PFSK-1 (cell line): ENCODE measurements around the gene SCAMP5.

Source experiments
- FOXP2 ChIP-seq: optimal IDR thresholded peaks from 2 replicates; pipeline ENCODE3; 2011; ENCODE audit warnings: borderline replicate concordance, control low read depth, inconsistent platforms; ENCODE audit not compliant: insufficient read depth; ENCODE audit errors: extremely low read length, extremely low read depth
- POLR2AphosphoS5 ChIP-seq: IDR thresholded peaks from 2 replicates; pipeline ENCODE4 v1.6.1; 2012; ENCODE audit warnings: low read depth, mild to moderate bottlenecking, control low read depth, low read length, moderate library complexity
- REST ChIP-seq, 2 experiments: IDR thresholded peaks; 2 replicates each; pipeline versions ENCODE4 v1.6.1 to v1.8.0; 2011 to 2012; ENCODE audit warnings: low read depth in 2 of 2, low read length in 2 of 2, control low read depth in 1 of 2, inconsistent platforms in 1 of 2, mild to moderate bottlenecking in 1 of 2, moderate library complexity in 1 of 2; ENCODE audit not compliant: insufficient read depth in 1 of 2
- SIN3A ChIP-seq: IDR thresholded peaks from 2 replicates; pipeline ENCODE4 v1.6.1; 2012; ENCODE audit warnings: mild to moderate bottlenecking, low read length, moderate library complexity, borderline replicate concordance; ENCODE audit not compliant: insufficient read depth
- TAF1 ChIP-seq: IDR thresholded peaks from 2 replicates; pipeline ENCODE4 v1.6.1; 2012; ENCODE audit warnings: low read length, control low read depth, borderline replicate concordance; ENCODE audit not compliant: insufficient read depth

Gene SCAMP5

GRCh38 chr15:75065851-75066509, 70.6 kb downstream of the SCAMP5 start:
- TF ChIP-seq TAF1 (no peak), FOXP2 (no peak), SIN3A (no peak), REST (IDR thresholded peaks at IDR 0.05; ENCODE audit: insufficient read depth in 1 of 2, low read depth in 2 of 2, low read length in 2 of 2) (no peak), POLR2AphosphoS5 (no peak)

GRCh38 chr15:75067123-75067830, 71.9 kb downstream of the SCAMP5 start:
- TF ChIP-seq REST (IDR thresholded peaks at IDR 0.05; ENCODE audit: insufficient read depth in 1 of 2, low read depth in 2 of 2, low read length in 2 of 2) (no peak), SIN3A (no peak), FOXP2 (no peak), POLR2AphosphoS5 (no peak), TAF1 (no peak)

- TF ChIP-seq SIN3A (no peak), REST (IDR thresholded peaks at IDR 0.05; ENCODE audit: insufficient read depth in 1 of 2, low read depth in 2 of 2, low read length in 2 of 2) (no peak), TAF1 (no peak), POLR2AphosphoS5 (no peak), FOXP2 (no peak)
These were observed 73.4 kb downstream of the SCAMP5 start for GRCh38 chr15:75068748-75069147.

GRCh38 chr15:75069301-75069925, 74.0 kb downstream of the SCAMP5 start:
- TF ChIP-seq REST (IDR thresholded peaks at IDR 0.05; ENCODE audit: insufficient read depth in 1 of 2, low read depth in 2 of 2, low read length in 2 of 2), result no peak
- no peak for TF ChIP-seq SIN3A
- TF ChIP-seq TAF1, result no peak
- TF ChIP-seq POLR2AphosphoS5, result no peak
- no peak for TF ChIP-seq FOXP2
